ENCODE results near the gene TDRD3. TPM values are rescaled to one million over a fixed set of nuclear protein-coding genes. Genes with fewer than 3 reads are reported as not detected.

TDRD3 gene
- polyA plus RNA-seq, 1 of the 3 experiments (the other 2 are of a cell fraction): 3.8 TPM

GRCh38 chr13:60427285-60427684 is 30.3 kb downstream of the TDRD3 start:
- no peaks in the 10 kb centered on the region for H3K36me3 ChIP-seq (replicated peaks in 1 of 2; ENCODE audit: control insufficient read depth in 1 of 2, insufficient read depth in 2 of 2, low read length in 1 of 2)
- no peaks in the 10 kb centered on the region for H3K79me2 ChIP-seq (ENCODE audit: insufficient read depth)
- TF ChIP-seq EP300 (IDR thresholded peaks at IDR 0.05; ENCODE audit: borderline replicate concordance in 1 of 2, low read depth in 1 of 2, low read length in 1 of 2): no peak
- no peak for TF ChIP-seq MAX (IDR thresholded peaks at IDR 0.05; ENCODE audit: low read depth)
- no peak for TF ChIP-seq TEAD4 (IDR thresholded peaks at IDR 0.05; ENCODE audit: borderline replicate concordance, insufficient read depth)
- no peak for TF ChIP-seq SIN3A (IDR thresholded peaks at IDR 0.05; ENCODE audit: borderline replicate concordance, low read depth, low read length)
- no peak for TF ChIP-seq RXRA (IDR thresholded peaks at IDR 0.05; ENCODE audit: borderline replicate concordance, low read depth)
- no peak for TF ChIP-seq GABPA (IDR thresholded peaks at IDR 0.05; ENCODE audit: low read depth)
- no peak for TF ChIP-seq MXI1 (IDR thresholded peaks at IDR 0.05; ENCODE audit: low read depth, low read length)
- TF ChIP-seq NFIC (IDR thresholded peaks at IDR 0.05; ENCODE audit: borderline replicate concordance): no peak
- no peak for TF ChIP-seq RCOR1 (IDR thresholded peaks at IDR 0.05; ENCODE audit: low read length)
- H3K9me2 ChIP-seq: no peaks in the 10 kb centered on the region
- H3K27ac ChIP-seq (ENCODE audit: low read depth in 2 of 2, low read length in 1 of 2): no peak overlapping the region
- ChIA-PET POLR2A (no interaction called here), CTCF (interaction anchor here (1.1 kb wide), 1 partner anchor 13 kb away, joined by 4 read pairs; no protein-coding TSS in a partner anchor)
- H3F3A ChIP-seq (replicated peaks; ENCODE audit: insufficient read depth): no peaks in the 10 kb centered on the region
- H3K4me2 ChIP-seq: no peak overlapping the region
- H2AFZ ChIP-seq (ENCODE audit: low read depth): no peak overlapping the region
- 93% methylated on average over 5 of the region's 5 CpGs for WGBS (ENCODE audit: low lambda C conversion rate)
- H3K27me3 ChIP-seq (ENCODE audit: insufficient read depth): no peaks in the 10 kb centered on the region
- H3K9me3 ChIP-seq: no peaks in the 10 kb centered on the region
- no peaks in the 10 kb centered on the region; the same call in 1 of the 2 replicates for H4K20me1 ChIP-seq (ENCODE audit: insufficient read depth)
- H3K9ac ChIP-seq: no peak overlapping the region
- no peak overlapping the region for H3K4me3 ChIP-seq (ENCODE audit: low read depth in 2 of 2, low read length in 1 of 2)
- DNase-seq: no peak
- peaks cover 0 to 5% of the 10 kb centered on the region in 2 experiments; a peak in 2 of 4 replicates for H3K4me1 ChIP-seq (ENCODE audit: control insufficient read depth in 1 of 2, insufficient read depth in 2 of 2, low read depth in 1 of 2, low read length in 1 of 2)

GRCh38 chr13:60431108-60431700 is 34.2 kb downstream of the TDRD3 start:
- Histone ChIP-seq H3K4me3 (ENCODE audit: low read depth in 2 of 2, low read length in 1 of 2) (no peak overlapping the region; a peak in 1 of 4 replicates), H3K4me1 (ENCODE audit: control insufficient read depth in 1 of 2, insufficient read depth in 2 of 2, low read depth in 1 of 2, low read length in 1 of 2) (peaks cover 0 to 5% of the 10 kb centered on the region in 2 experiments; a peak in 2 of 4 replicates), H3K9me3 (no peaks in the 10 kb centered on the region; the same call in 1 of the 2 replicates), H3K9ac (no peak overlapping the region), H3F3A (replicated peaks; ENCODE audit: insufficient read depth) (no peaks in the 10 kb centered on the region), H4K20me1 (ENCODE audit: insufficient read depth) (no peaks in the 10 kb centered on the region), H3K9me2 (no peaks in the 10 kb centered on the region), H2AFZ (ENCODE audit: low read depth) (no peak overlapping the region), H3K36me3 (replicated peaks in 1 of 2; ENCODE audit: control insufficient read depth in 1 of 2, insufficient read depth in 2 of 2, low read length in 1 of 2) (no peaks in the 10 kb centered on the region), H3K27me3 (ENCODE audit: insufficient read depth) (no peaks in the 10 kb centered on the region), H3K27ac (ENCODE audit: low read depth in 2 of 2, low read length in 1 of 2) (no peak overlapping the region), H3K4me2 (no peak overlapping the region), H3K79me2 (ENCODE audit: insufficient read depth) (no peaks in the 10 kb centered on the region)
- DNase-seq: peak; percentile 36
- ChIA-PET CTCF (interaction anchor here (0.6 to 1.9 kb wide), 20 partner anchors 9 to 751 kb away, joined by 3 to 14 read pairs (median 3); partner anchors contain the start of gene TDRD3), POLR2A (interaction anchor here (1.0 kb wide), 1 partner anchor 34 kb away, joined by 4 read pairs; the partner anchor contains the start of gene TDRD3)
- TF ChIP-seq CHD2 (IDR thresholded peaks at IDR 0.05; ENCODE audit: low read length, partially characterized antibody) (no peak), NRF1 (IDR thresholded peaks at IDR 0.05; ENCODE audit: low read depth, low read length) (no peak), TEAD4 (IDR thresholded peaks at IDR 0.05; ENCODE audit: borderline replicate concordance, insufficient read depth) (no peak), IRF3 (IDR thresholded peaks at IDR 0.05; ENCODE audit: low read depth, low read length) (no peak), CTCF (IDR thresholded peaks at IDR 0.05) (peak; percentile 95), EZH2phosphoT487 (IDR thresholded peaks at IDR 0.05; ENCODE audit: borderline replicate concordance, low read depth) (no peak), PBX3 (IDR thresholded peaks at IDR 0.05) (no peak), RXRA (IDR thresholded peaks at IDR 0.05; ENCODE audit: borderline replicate concordance, low read depth) (no peak), USF2 (IDR thresholded peaks at IDR 0.05; ENCODE audit: borderline replicate concordance, low read depth, low read length) (no peak), GATA2 (CRISPR knock-in tag; IDR thresholded peaks at IDR 0.05) (no peak), RAD21 (IDR thresholded peaks at IDR 0.05; ENCODE audit: low read length) (peak; percentile 92), ZBTB33 (IDR thresholded peaks at IDR 0.05; ENCODE audit: borderline replicate concordance, low read depth) (no peak)
